OCI-LY1 (cell line): ENCODE data around the gene DCTN2.
A peak's percentile ranks its signal among the peaks of the same experiment; 100 is the strongest.

ENCODE experiments used
- H2AFZ ChIP-seq: fragments of 200-600 bp; sonication (generic), shearing (Covaris generic); 2 replicates; pipeline ENCODE4 v1.6.0; 2014; ENCODE audit warnings: antibody characterized with exemption, mild to moderate bottlenecking, low read length
- H3F3A ChIP-seq: fragments of 200-600 bp; sonication (generic), shearing (Covaris generic); 2 replicates; pipeline ENCODE4 v1.6.0; 2014; ENCODE audit warnings: mild to moderate bottlenecking, antibody characterized with exemption, low read length, moderate library complexity; ENCODE audit not compliant: insufficient read depth
- H3K27ac ChIP-seq: fragments of 200-600 bp; sonication (generic); 2 replicates; pipeline ENCODE4 v1.5.1; 2014; ENCODE audit warnings: low read length, mixed run types, mild to moderate bottlenecking, low read depth; ENCODE audit not compliant: poor library complexity, severe bottlenecking
- H3K27me3 ChIP-seq: fragments of 200-600 bp; sonication (generic); 2 replicates; pipeline ENCODE4 v1.6.0; 2014; ENCODE audit warnings: antibody characterized with exemption, mild to moderate bottlenecking, low read length, moderate library complexity; ENCODE audit not compliant: insufficient read depth
- H3K36me3 ChIP-seq: fragments of 200-600 bp; sonication (generic); 2 replicates; pipeline ENCODE4 v1.6.1; 2014; ENCODE audit warnings: mild to moderate bottlenecking, antibody characterized with exemption, low read length, moderate library complexity, mixed read lengths; ENCODE audit not compliant: insufficient read depth
- H3K4me1 ChIP-seq: fragments of 200-600 bp; sonication (generic); 2 replicates; pipeline ENCODE4 v1.5.1; 2014; ENCODE audit warnings: mild to moderate bottlenecking, low read length, moderate library complexity; ENCODE audit not compliant: insufficient read depth, severe bottlenecking
- H3K4me2 ChIP-seq: fragments of 200-600 bp; sonication (generic), shearing (Covaris generic); 2 replicates; pipeline ENCODE4 v1.6.1; 2014; ENCODE audit warnings: low read length
- H3K4me3 ChIP-seq: fragments of 200-600 bp; sonication (generic); 2 replicates; pipeline ENCODE4 v1.5.1; 2014; ENCODE audit warnings: low read length, low read depth, mild to moderate bottlenecking, mixed read lengths; ENCODE audit not compliant: poor library complexity, severe bottlenecking
- H3K79me2 ChIP-seq: fragments of 200-600 bp; shearing (Covaris generic); 2 replicates; pipeline ENCODE4 v1.6.1; 2016; ENCODE audit warnings: mixed run types, low read length, mixed read lengths; ENCODE audit not compliant: insufficient read depth
- H3K9ac ChIP-seq: fragments of 200-600 bp; sonication (generic), shearing (Covaris generic); 2 replicates; pipeline ENCODE4 v1.6.1; 2014; ENCODE audit warnings: mild to moderate bottlenecking, low read length, mixed read lengths
- H3K9me2 ChIP-seq: fragments of 200-600 bp; sonication (generic), shearing (Covaris generic); 2 replicates; pipeline ENCODE4 v1.6.1; 2014; ENCODE audit warnings: low read depth, mild to moderate bottlenecking, low read length, mixed read lengths
- H3K9me3 ChIP-seq: fragments of 200-600 bp; shearing (Covaris generic); 2 replicates; pipeline ENCODE4 v1.6.1; 2014; ENCODE audit warnings: low read length, mixed read lengths
- H4K20me1 ChIP-seq: fragments of 200-600 bp; sonication (generic), shearing (Covaris generic); 2 replicates; pipeline ENCODE4 v1.6.0; 2016; ENCODE audit warnings: mild to moderate bottlenecking, low read length; ENCODE audit not compliant: insufficient read depth
- CTCF ChIP-seq: fragments of 200-600 bp; sonication (generic), shearing (Covaris generic); IDR thresholded peaks from 2 replicates; pipeline ENCODE4 v1.5.1; 2017; ENCODE audit warnings: mild to moderate bottlenecking, antibody characterized with exemption, low read length, moderate library complexity, mixed read lengths
- EZH2 ChIP-seq: fragments of 200-600 bp; sonication (generic), shearing (Covaris generic); IDR thresholded peaks from 2 replicates; pipeline ENCODE4 v1.8.0; 2017; ENCODE audit warnings: borderline replicate concordance, mixed run types, mild to moderate bottlenecking, antibody characterized with exemption, low read length, moderate library complexity, mixed read lengths

The DCTN2 gene

GRCh38 chr12:57526477-57527126 is 20.4 kb downstream of the DCTN2 start:
- H3K36me3 ChIP-seq = peaks cover 60% of the 10 kb centered on the region
- no peaks in the 10 kb centered on the region for H4K20me1 ChIP-seq
- H3K79me2 ChIP-seq = no peaks in the 10 kb centered on the region
- H3K27me3 ChIP-seq = no peaks in the 10 kb centered on the region
- TF ChIP-seq CTCF (no peak), EZH2 (no peak)
- no peak overlapping the region for H3K4me2 ChIP-seq
- peaks cover 27% of the 10 kb centered on the region for H3K4me1 ChIP-seq
- 0 out of 2 replicates have a peak, but pooled peaks cover 7% of the 10 kb centered on the region for H3F3A ChIP-seq
- H3K9me3 ChIP-seq = no peaks in the 10 kb centered on the region
- H3K27ac ChIP-seq = no peak overlapping the region
- no peak overlapping the region for H3K4me3 ChIP-seq
- H3K9me2 ChIP-seq = no peaks in the 10 kb centered on the region
- no peak overlapping the region for H2AFZ ChIP-seq
- no peak overlapping the region for H3K9ac ChIP-seq

- Histone ChIP-seq H3F3A (0 out of 2 replicates have a peak, but pooled peaks cover 7% of the 10 kb centered on the region), H3K79me2 (no peaks in the 10 kb centered on the region), H3K36me3 (peaks cover 53% of the 10 kb centered on the region), H3K9ac (no peak overlapping the region), H3K4me2 (no peak overlapping the region), H3K9me3 (no peaks in the 10 kb centered on the region), H4K20me1 (no peaks in the 10 kb centered on the region), H3K4me3 (no peak overlapping the region), H3K27ac (no peak overlapping the region), H2AFZ (no peak overlapping the region), H3K27me3 (no peaks in the 10 kb centered on the region), H3K9me2 (no peaks in the 10 kb centered on the region), H3K4me1 (peaks cover 36% of the 10 kb centered on the region)
- TF ChIP-seq EZH2 (no peak), CTCF (no peak)
Observed at GRCh38 chr12:57525615-57526383, 21.2 kb downstream of the DCTN2 start.

- H3K4me1 ChIP-seq = peaks cover 37% of the 10 kb centered on the region
- H3K4me2 ChIP-seq = peak overlapping the region; percentile 93
- no peaks in the 10 kb centered on the region for H3K27me3 ChIP-seq
- TF ChIP-seq EZH2 (no peak), CTCF (no peak)
- H3K9me2 ChIP-seq = no peaks in the 10 kb centered on the region
- H3K9ac ChIP-seq = peak overlapping the region; percentile 38; the same call in 1 of the 2 replicates
- H3K9me3 ChIP-seq = no peaks in the 10 kb centered on the region
- H3K4me3 ChIP-seq = peak overlapping the region; percentile 75
- no peaks in the 10 kb centered on the region for H4K20me1 ChIP-seq
- peak overlapping the region; percentile 85 for H3K27ac ChIP-seq
- 0 out of 2 replicates have a peak, but pooled peaks cover 7% of the 10 kb centered on the region for H3F3A ChIP-seq
- no peaks in the 10 kb centered on the region for H3K79me2 ChIP-seq
- H3K36me3 ChIP-seq = peaks cover 45% of the 10 kb centered on the region
- H2AFZ ChIP-seq = no peak overlapping the region
Observed at GRCh38 chr12:57524814-57525614, 22.0 kb downstream of the DCTN2 start.
